Measurements from ENCODE around the gene BCL2.

- no peak for TF ChIP-seq CTCF (conservative IDR thresholded peaks at IDR 0.05; ENCODE audit: low read length)
- TF ChIP-seq EZH2phosphoT487 (IDR thresholded peaks at IDR 0.05; ENCODE audit: borderline replicate concordance, low read depth, low read length), result no peak
Observed at GRCh38 chr18:63166142-63166541, 153.4 kb downstream of the BCL2 start.
